Medulla oblongata (tissue), 1 donor: ENCODE data around the gene LENEP.

Source experiments
- DNase-seq: peaks from one replicate; pipeline ENCODE4 v3.0.0-alpha.2; 2015; ENCODE audit errors: extremely low spot score

Gene LENEP

GRCh38 chr1:154993572-154994268 is at the start of gene LENEP:
Gene LENEP, plus strand, starts transcription at chr1:154993586. Its CDS starts 22 bp downstream, at chr1:154993608.
- no peak for DNase-seq

GRCh38 chr1:154943649-154944400 is 49.6 kb upstream of the LENEP start:
- peak; percentile 50 for DNase-seq

DNA sequence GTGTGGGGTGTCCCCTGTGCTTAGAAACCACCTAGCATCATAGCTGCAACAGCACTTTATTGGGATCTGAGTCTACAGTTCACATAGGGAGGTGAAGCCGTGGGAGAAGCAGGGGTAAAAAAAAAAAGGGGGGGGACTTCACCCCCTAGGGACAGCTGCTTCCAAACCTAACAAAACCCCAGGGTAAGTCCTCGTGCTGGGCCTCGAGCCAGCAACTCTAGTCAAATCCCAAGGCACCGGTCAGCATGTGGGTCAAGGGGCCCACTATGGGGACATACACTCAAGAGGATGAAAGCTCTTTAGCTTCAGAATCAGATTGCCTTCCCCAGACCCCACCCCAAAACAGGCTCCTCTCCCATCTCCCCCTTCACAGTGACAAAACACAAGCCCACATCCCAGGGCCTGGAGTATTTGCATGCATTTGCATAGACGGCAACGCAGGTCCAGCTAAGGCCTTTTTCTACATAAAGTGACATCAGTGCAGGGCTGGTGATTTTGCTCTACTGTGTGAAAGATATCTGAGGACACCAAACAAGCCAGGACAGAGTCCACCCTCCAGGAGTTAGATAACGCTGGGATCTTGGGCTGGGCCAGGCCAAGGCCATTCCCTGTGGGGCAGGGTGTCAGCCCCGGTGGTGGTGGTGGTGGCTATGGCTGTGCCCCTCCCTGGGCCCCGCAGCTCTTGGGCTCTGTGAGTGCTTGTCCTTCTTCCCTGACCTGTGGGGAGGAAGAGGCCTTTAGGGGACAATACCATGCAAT is 48.8 kb upstream of the LENEP start:
- no peak for DNase-seq

- DNase-seq, result no peak
Measured at GRCh38 chr1:154945160-154945961, 48.0 kb upstream of the LENEP start.

DNA sequence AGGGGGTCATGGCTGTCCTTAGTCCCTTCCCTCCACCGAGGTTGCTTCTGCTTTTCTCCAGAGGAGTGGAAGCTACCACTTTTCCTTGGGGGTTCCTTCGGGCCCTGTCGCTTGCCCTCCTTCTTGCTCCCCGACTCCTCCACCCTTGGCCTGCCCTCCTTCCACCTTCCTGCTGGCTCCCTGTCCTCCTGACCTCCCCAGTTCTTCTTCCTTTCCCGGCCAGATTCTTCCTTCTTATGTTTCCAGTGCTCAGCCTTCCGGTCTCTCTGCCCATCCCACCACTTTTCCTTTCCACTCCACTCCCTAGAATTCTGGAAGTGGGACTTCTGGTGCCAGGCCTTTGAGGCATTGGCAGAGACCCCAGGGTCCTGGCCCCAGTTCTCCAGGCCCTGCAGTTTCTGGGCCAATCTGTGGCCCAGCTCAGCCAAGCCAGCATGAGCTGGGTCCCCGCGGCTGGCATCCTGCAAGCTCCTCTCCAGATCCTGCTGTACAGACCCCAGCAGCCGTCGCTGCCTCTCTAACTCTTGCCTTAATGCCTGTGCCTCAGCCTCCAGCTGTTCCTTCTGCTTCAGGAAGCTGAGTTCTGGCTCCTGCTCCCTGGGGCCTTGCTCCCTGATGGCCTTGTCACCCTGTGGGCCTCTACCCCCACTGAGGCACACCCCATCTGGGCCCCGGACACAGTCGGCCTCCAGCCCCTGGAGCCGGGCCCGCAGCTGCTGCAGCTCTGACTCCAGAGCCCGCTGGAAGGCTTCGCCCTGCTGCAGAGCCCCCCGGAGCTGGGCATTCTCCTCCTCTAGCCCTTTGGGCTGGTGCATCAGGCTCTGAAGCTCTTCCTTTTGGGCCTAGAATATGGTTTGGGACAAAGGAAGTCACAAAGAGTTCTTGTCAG is 47.2 kb upstream of the LENEP start:
- peak; percentile 56 for DNase-seq

DNA sequence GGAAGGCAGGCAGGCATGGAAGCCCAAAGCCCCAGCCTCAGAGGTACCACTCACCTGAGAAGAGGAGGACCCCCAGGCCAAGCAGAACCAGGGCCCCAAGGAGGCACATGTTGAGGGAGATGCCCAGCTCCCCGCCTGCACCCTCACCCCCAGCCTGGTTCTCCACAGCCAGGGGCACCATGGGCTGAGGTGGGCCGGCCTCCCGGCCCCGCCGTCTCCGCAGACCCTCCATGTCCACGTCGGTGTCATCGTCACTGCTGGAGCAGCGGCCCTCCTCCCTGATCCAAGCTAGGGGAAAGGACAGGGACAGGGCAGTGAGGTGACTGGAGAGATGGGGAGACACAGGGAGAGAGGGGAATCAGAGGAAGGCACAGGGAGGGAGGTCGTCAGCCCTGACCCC is 45.3 kb upstream of the LENEP start:
- no peak for DNase-seq

GRCh38 chr1:154951901-154952657 is 41.3 kb upstream of the LENEP start:
- no peak for DNase-seq

DNA sequence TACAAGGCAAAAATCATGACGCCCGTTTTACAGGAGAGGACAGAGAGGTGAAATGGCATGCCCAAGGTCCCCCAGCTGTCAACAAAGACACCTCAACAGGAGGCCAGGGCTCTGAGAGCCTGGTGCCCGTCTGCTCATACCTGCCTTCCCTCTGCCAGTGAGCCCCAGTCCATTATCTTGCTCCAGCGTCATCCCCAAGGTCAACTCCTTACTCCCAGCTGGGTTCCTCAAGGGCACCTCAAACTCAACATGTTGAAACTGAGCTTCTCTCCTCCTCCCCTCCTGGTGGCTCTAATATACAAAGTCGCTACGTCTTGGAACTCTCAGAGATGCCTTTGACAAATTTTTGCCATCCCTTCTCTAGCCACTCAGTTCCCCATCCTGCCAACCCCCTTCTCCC is 40.7 kb upstream of the LENEP start:
- no peak for DNase-seq

DNA sequence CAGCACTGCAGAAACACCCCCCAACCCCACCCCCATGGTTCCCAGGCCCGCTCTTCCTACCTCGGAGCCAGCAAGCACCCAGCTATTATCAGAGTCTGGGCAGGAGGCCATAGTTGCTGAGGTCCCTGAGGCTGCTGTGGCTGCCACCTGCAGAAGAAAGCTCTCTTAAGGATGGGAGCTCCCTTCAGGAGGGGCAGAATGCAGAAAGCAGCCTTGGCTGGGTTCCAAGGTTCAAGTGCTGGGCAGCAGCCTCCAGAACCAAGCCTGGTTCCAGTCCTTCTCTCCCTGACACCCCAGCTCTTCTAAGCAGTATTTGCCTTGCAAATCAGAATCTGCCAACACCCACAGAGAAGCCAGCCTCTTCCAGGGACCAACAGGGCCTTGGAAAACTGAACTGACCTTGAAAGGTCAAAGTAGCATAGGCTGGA is 39.8 kb upstream of the LENEP start:
- DNase-seq, result no peak

GRCh38 chr1:154954541-154954940 is 38.8 kb upstream of the LENEP start:
- DNase-seq, result no peak

- DNase-seq, result peak; percentile 73
Measured at GRCh38 chr1:154955039-154955717, 38.2 kb upstream of the LENEP start.

DNA sequence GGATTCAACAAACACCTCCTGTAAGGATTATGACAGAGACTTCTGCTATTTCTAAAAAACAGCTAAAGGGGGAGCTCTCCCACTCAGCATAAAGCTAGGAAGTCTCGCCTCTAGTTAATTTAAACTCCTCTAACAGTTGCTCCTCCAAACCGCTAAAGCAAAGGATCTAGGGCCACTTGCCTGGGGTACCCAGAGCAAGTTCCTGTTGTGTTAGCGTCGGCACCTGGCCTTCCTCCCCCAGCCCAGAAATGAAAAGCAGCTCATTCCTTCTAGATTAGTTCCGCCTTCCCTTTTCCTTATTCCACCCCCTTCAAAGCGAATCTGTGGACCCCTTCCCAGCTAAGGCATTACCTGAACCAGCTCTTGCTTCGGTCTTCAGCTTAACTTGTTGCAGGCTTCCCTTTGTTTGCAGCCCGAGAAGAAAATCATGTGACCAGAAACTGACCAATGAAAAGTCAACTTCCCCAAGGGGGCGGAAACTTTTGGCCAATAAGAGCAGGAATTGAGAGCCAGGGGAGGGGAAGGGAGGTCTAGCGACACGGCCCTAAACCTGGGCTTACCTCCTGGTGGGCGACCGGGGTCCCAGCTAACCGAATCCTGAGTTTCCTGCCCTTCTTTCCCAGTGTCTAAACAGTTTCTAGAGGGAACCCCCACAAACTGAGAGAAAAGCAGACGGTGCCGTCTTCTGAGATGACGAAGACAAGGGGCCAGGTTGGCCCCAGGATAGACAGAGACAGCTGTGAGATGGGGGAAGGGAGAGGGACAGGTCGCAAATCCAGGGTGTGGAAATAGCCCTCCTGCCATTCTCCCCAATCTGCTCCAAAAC is 37.5 kb upstream of the LENEP start, which contains the start of gene PBXIP1:
Gene PBXIP1, minus strand, starts transcription at position 382 of the 826 bp plus-strand sequence. CDS start 2,378 bp downstream, outside the sequence.
- DNase-seq, result peak; percentile 99

GRCh38 chr1:154956544-154956941 is 36.8 kb upstream of the LENEP start:
- peak; percentile 71 for DNase-seq

DNA sequence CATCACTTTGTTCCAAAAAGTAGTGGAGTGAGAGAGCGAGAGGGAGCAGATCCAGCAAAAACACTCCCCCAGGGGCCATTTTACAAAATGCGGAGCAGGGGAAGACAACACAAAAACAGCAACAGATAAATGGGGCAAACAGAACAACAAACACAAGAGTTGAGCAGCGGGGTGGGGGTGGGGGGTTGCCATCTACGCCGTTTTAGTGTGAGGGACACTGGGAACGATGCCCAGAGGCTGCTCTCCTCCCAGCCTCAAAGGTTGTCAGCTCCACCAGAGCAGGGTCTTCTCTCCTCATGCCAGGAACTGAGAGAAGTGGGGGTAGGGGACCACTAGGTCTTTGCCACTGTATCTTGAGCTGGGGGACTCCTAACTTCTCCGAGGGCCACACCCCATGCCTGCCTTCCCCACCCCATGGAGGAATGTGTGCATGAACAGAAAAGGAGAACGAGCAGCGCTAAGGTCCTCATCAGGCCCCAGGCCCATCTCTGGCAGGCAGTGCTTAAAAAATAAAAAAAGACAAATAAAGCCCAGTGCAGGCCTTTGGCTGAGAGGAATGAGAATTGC is 36.2 kb upstream of the LENEP start:
- DNase-seq, result no peak

DNA sequence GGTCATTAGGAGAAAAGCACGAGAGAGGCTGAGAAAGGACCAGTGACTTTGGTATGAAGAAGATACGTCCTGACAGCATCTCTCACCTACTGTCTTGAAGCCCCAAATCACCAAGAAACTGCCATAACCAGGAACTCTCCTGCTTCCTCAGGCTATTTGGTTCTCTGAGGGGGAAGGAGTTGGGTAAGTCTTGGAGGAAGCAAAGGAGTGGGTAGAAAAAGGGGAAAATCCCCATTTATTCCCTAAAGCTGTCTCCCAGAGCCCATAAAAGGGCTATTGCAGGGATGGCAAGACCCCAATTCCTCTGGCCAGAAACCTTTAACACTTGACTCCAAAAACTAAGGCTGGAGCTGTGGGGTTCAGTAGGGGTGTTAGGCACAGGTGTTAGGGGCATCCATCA is 35.4 kb upstream of the LENEP start:
- DNase-seq, result no peak

DNA sequence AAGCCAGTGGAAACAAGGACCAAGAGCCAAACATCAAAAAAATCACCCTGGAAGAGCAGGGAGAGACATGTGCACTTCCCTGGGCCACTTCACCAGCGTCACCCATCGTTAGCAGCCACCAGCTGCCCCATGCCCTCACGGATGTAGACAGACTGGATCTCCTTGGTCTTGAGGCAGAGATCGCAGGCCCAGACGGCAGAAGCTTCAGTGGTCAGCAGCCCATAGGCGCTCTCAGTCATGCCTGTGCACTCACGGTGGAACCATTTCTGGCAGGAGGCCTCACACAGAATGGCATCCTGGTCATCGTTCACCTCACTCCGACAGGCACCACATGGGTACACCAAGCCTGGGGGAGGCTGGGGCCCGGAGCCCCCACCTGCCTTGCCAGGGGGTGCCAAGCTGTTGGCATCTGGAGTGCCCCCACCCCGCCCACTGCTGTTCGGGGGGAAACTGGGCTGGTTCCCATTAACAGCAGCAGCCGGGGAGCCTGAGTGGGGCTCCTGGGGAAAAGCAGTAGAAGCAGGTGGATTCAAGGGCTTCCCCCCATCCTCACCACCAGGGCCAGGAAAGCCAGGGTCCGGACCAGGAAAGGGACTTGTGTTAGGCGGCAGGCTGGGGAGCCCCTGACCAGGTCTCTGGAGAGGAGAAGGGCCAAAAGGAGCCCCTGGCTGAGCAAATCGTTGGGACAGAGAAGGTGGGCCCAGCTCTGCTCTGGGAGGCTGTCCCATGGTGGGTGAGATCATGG is 34.5 kb upstream of the LENEP start:
- no peak for DNase-seq

DNA sequence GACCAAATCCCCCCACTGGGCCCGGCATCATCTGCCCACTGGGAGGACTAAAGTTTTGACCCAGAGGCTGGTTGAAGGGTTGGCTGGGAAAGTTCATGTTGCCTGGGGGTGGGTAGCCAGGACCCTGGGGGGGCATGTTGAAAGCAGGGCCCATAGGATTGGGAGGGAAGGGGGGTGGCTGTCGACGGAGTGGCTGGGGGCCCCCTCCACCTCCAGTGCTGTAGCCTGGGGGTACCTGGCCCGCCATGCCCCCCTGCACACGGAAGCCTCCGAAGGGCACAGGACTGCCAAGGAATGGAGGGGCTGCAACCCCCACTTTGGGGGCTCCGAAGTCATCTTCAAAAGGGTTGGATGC is 34.0 kb upstream of the LENEP start:
- DNase-seq, result no peak
